Loucy (cell line): ENCODE data around the gene ISCA1.

Experiments
- H2AFZ ChIP-seq: fragments of 200-600 bp; sonication (generic); 2 replicates; pipeline ENCODE4 v1.6.0; 2016; ENCODE audit warnings: antibody characterized with exemption, mild to moderate bottlenecking, low read length, moderate library complexity
- H3F3A ChIP-seq: fragments of 200-600 bp; 2 replicates; pipeline ENCODE4 v1.6.0; 2016; ENCODE audit warnings: antibody characterized with exemption, low read depth, mild to moderate bottlenecking
- H3K27me3 ChIP-seq: fragments of 200-600 bp; sonication (generic); 2 replicates; pipeline ENCODE4 v1.6.1; 2014; ENCODE audit warnings: low read length, mild to moderate bottlenecking; ENCODE audit not compliant: insufficient read depth, poor library complexity, severe bottlenecking
- H3K36me3 ChIP-seq: fragments of 200-600 bp; sonication (generic); 2 replicates; pipeline ENCODE4 v1.6.1; 2016; ENCODE audit warnings: low read length; ENCODE audit not compliant: insufficient read depth
- H3K4me1 ChIP-seq: fragments of 200-600 bp; sonication (generic); 2 replicates; pipeline ENCODE4 v1.5.1; 2014; ENCODE audit warnings: low read length, mild to moderate bottlenecking; ENCODE audit not compliant: insufficient read depth, poor library complexity, severe bottlenecking
- H3K4me2 ChIP-seq: fragments of 200-600 bp; sonication (generic); 2 replicates; pipeline ENCODE4 v1.6.0; 2014; ENCODE audit warnings: antibody characterized with exemption, low read length, low read depth, mild to moderate bottlenecking; ENCODE audit not compliant: poor library complexity, severe bottlenecking
- H3K4me3 ChIP-seq: fragments of 200-600 bp; sonication (generic); 2 replicates; pipeline ENCODE4 v1.5.1; 2014; ENCODE audit warnings: low read length, mild to moderate bottlenecking, mixed read lengths; ENCODE audit not compliant: poor library complexity, severe bottlenecking
- H3K79me2 ChIP-seq: fragments of 200-600 bp; sonication (generic); 2 replicates; pipeline ENCODE4 v1.6.1; 2014; ENCODE audit warnings: low read length; ENCODE audit not compliant: insufficient read depth
- H3K9ac ChIP-seq: fragments of 200-600 bp; sonication (generic); 2 replicates; pipeline ENCODE4 v1.6.0; 2014; ENCODE audit warnings: mild to moderate bottlenecking, low read depth, low read length, moderate library complexity; ENCODE audit not compliant: poor library complexity, severe bottlenecking
- H3K9me2 ChIP-seq: fragments of 200-600 bp; sonication (generic); replicated peaks from 2 replicates; pipeline ENCODE4 v1.6.1; 2016; ENCODE audit warnings: low read depth, low read length, mixed read lengths
- H3K9me3 ChIP-seq: fragments of 200-600 bp; sonication (generic); 2 replicates; pipeline ENCODE4 v1.6.1; 2014; ENCODE audit warnings: mild to moderate bottlenecking, antibody characterized with exemption, low read length, low read depth; ENCODE audit not compliant: insufficient read depth
- H4K20me1 ChIP-seq: fragments of 200-600 bp; sonication (generic); 2 replicates; pipeline ENCODE4 v1.6.0; 2014; ENCODE audit warnings: antibody characterized with exemption, low read length, mild to moderate bottlenecking; ENCODE audit not compliant: insufficient read depth, poor library complexity, severe bottlenecking
- EZH2phosphoT487 ChIP-seq: fragments of 200-600 bp; IDR thresholded peaks from 2 replicates; pipeline ENCODE4 v1.6.1; 2018; ENCODE audit warnings: antibody characterized with exemption, mild to moderate bottlenecking, moderate library complexity, borderline replicate concordance
- TF ChIP-seq, protein P1 (sequence below): fragments of 200-600 bp; sonication (generic); conservative IDR thresholded peaks from 2 replicates; pipeline ENCODE4 v1.5.1; 2014; ENCODE audit warnings: mild to moderate bottlenecking, antibody characterized with exemption, low read length

ISCA1 gene

DNA sequence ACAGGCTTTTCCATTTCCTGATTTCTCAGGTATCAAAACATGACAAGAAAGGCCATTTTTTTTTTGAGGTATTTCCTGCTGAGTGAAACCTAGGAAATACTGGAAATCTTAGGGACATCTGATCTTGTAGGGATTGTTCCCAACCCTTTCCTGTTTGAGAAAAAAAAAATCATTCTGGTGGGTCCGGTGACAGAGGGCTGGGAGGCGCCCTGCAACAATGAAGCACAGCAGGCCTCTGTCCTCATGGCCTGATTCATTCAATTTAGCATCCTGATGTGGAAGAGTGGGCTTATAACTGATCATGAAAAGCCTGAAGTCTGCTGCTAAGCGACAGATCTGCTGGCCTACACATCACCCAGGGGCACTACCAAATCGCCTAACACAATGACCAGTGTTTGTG is 19.8 kb downstream of the ISCA1 start:
- Histone ChIP-seq H3K4me3 (no peak overlapping the region), H3K4me1 (peaks cover 3% of the 10 kb centered on the region), H4K20me1 (no peaks in the 10 kb centered on the region), H3K9me2 (no peaks in the 10 kb centered on the region), H3K27me3 (no peaks in the 10 kb centered on the region), H3K9ac (no peak overlapping the region), H3K9me3 (no peaks in the 10 kb centered on the region), H2AFZ (no peak overlapping the region), H3K36me3 (peaks cover 11% of the 10 kb centered on the region; the same call in 1 of the 2 replicates), H3K79me2 (no peaks in the 10 kb centered on the region), H3K4me2 (no peak overlapping the region), H3F3A (no peaks in the 10 kb centered on the region)
- TF ChIP-seq, protein P1, sequence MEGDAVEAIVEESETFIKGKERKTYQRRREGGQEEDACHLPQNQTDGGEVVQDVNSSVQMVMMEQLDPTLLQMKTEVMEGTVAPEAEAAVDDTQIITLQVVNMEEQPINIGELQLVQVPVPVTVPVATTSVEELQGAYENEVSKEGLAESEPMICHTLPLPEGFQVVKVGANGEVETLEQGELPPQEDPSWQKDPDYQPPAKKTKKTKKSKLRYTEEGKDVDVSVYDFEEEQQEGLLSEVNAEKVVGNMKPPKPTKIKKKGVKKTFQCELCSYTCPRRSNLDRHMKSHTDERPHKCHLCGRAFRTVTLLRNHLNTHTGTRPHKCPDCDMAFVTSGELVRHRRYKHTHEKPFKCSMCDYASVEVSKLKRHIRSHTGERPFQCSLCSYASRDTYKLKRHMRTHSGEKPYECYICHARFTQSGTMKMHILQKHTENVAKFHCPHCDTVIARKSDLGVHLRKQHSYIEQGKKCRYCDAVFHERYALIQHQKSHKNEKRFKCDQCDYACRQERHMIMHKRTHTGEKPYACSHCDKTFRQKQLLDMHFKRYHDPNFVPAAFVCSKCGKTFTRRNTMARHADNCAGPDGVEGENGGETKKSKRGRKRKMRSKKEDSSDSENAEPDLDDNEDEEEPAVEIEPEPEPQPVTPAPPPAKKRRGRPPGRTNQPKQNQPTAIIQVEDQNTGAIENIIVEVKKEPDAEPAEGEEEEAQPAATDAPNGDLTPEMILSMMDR = no peak

DNA sequence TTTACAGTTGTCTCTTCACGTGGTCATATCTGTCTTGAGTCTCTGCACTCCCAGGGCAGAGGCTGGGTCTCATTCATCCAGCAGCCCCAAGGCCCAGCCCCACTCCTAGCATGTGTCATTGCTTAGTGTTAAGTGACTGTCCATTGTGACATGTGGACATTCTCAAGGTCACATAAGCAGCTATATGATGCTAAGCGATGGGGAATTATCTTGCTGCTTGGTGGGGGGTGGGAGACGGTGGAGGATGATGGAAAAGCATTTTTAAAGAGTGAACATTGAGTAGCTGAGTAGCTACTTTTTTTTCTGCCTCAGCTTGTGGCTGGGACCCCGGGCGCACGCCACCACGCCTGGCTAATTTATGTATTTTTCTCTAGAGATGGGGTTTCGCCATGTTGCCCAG is 22.8 kb downstream of the ISCA1 start, which contains the start of gene C9orf153:
Gene C9orf153, minus strand, starts transcription at position 101 of the 400 bp plus-strand sequence. CDS start 30,054 bp downstream, outside the sequence.
- Histone ChIP-seq H2AFZ (no peak within 1 kb of the TSS), H3K27me3 (no peaks in the 10 kb centered on the region), H3K9me2 (no peaks in the 10 kb centered on the region), H3K4me2 (no peak within 1 kb of the TSS), H3K9ac (no peak within 1 kb of the TSS), H3K79me2 (no peaks in the 10 kb centered on the region), H3K4me1 (no peaks in the 10 kb centered on the region), H4K20me1 (no peaks in the 10 kb centered on the region), H3F3A (no peaks in the 10 kb centered on the region), H3K4me3 (no peak within 1 kb of the TSS), H3K9me3 (no peaks in the 10 kb centered on the region), H3K36me3 (peaks cover 8% of the 10 kb centered on the region; the same call in 1 of the 2 replicates)
- TF ChIP-seq, protein P1 = no peak
- TF ChIP-seq EZH2phosphoT487 = no peak

DNA sequence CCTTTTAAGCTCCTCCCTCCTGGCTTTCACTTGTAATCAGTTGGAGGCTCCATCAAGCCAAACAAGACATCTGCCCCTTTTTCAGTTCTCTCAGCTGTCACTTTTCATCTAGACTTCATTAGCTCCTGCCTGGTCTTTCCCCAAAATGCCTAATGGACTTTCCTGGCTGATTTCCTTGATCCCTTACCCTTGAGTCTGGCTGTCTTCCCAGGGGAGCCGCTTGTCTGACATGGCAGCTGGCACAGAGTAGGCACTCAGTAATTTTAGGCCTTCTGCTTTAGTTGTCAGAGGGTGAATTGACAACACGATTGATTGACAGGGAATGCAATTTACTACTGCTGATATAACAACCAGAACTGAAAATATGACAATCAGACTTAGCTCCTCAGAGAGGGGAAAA is 24.9 kb downstream of the ISCA1 start:
- H3K9ac ChIP-seq = no peak overlapping the region
- no peaks in the 10 kb centered on the region for H3K79me2 ChIP-seq
- no peak overlapping the region for H2AFZ ChIP-seq
- H4K20me1 ChIP-seq = no peaks in the 10 kb centered on the region
- no peaks in the 10 kb centered on the region for H3K36me3 ChIP-seq
- no peak overlapping the region for H3K4me2 ChIP-seq
- no peak overlapping the region for H3K4me3 ChIP-seq
- H3K9me2 ChIP-seq = no peaks in the 10 kb centered on the region
- no peaks in the 10 kb centered on the region for H3F3A ChIP-seq
- TF ChIP-seq, protein P1 = no peak
- no peak for TF ChIP-seq EZH2phosphoT487
- no peaks in the 10 kb centered on the region for H3K27me3 ChIP-seq
- peaks cover 8% of the 10 kb centered on the region for H3K9me3 ChIP-seq
- no peaks in the 10 kb centered on the region for H3K4me1 ChIP-seq
